BLaER1 (cell line): ENCODE data around the gene LAPTM4A.
A peak's percentile ranks its signal among the peaks of the same experiment; 100 is the strongest.

Source experiments
- H3K27ac ChIP-seq: shearing (Covaris generic); formaldehyde crosslinking; 2 replicates; pipeline ENCODE4 v1.8.1; 2022
- H3K27me3 ChIP-seq: shearing (Covaris generic); formaldehyde crosslinking; 2 replicates; pipeline ENCODE4 v1.8.1; 2022
- H3K36me3 ChIP-seq: shearing (Covaris generic); formaldehyde crosslinking; 2 replicates; pipeline ENCODE4 v1.8.1; 2022
- H3K4me1 ChIP-seq: shearing (Covaris generic); formaldehyde crosslinking; 2 replicates; pipeline ENCODE4 v1.8.1; 2022
- H3K4me2 ChIP-seq: shearing (Covaris generic); formaldehyde crosslinking; 2 replicates; pipeline ENCODE4 v1.8.1; 2022
- H3K4me3 ChIP-seq: shearing (Covaris generic); formaldehyde crosslinking; 2 replicates; pipeline ENCODE4 v1.8.1; 2022
- H3K9ac ChIP-seq: shearing (Covaris generic); formaldehyde crosslinking; 2 replicates; pipeline ENCODE4 v1.8.1; 2022
- H3K9me3 ChIP-seq: shearing (Covaris generic); formaldehyde crosslinking; 2 replicates; pipeline ENCODE4 v1.8.1; 2022
- H4K20me1 ChIP-seq: shearing (Covaris generic); formaldehyde crosslinking; 2 replicates; pipeline ENCODE4 v1.8.1; 2022
- Cebpa-rat ChIP-seq: shearing (Covaris generic); IDR thresholded peaks from 2 replicates; pipeline ENCODE4 v1.8.1; 2022

Gene LAPTM4A

GRCh38 chr2:20012032-20012281, 39.5 kb downstream of the LAPTM4A start:
- no peak overlapping the region for H3K9ac ChIP-seq
- H3K4me3 ChIP-seq: peak overlapping the region; percentile 61

GRCh38 chr2:20011276-20012031, 40.0 kb downstream of the LAPTM4A start:
- Histone ChIP-seq H4K20me1 (0 out of 2 replicates have a peak, but pooled peaks cover 12% of the 10 kb centered on the region), H3K4me3 (no peak overlapping the region), H3K27me3 (peaks cover 50% of the 10 kb centered on the region), H3K4me2 (no peak overlapping the region), H3K27ac (no peak overlapping the region), H3K9me3 (peaks cover 19% of the 10 kb centered on the region), H3K4me1 (peaks cover 15% of the 10 kb centered on the region), H3K9ac (no peak overlapping the region), H3K36me3 (no peaks in the 10 kb centered on the region)
- TF ChIP-seq Cebpa-rat: no peak

More at GRCh38 chr2:20012032-20012281, 39.5 kb downstream of the LAPTM4A start:
- Histone ChIP-seq H3K36me3 (no peaks in the 10 kb centered on the region), H3K27me3 (peaks cover 50% of the 10 kb centered on the region), H3K4me1 (peaks cover 15% of the 10 kb centered on the region), H3K4me2 (peak overlapping the region; percentile 79), H3K9me3 (peaks cover 19% of the 10 kb centered on the region), H4K20me1 (0 out of 2 replicates have a peak, but pooled peaks cover 12% of the 10 kb centered on the region), H3K27ac (no peak overlapping the region)
- TF ChIP-seq Cebpa-rat: no peak

GRCh38 chr2:20008703-20009102, 42.7 kb downstream of the LAPTM4A start:
- no peak for TF ChIP-seq Cebpa-rat
- no peak overlapping the region for H3K27ac ChIP-seq
- H3K9me3 ChIP-seq: peaks cover 6% of the 10 kb centered on the region
- H3K4me2 ChIP-seq: no peak overlapping the region
- H3K36me3 ChIP-seq: no peaks in the 10 kb centered on the region
- H3K9ac ChIP-seq: no peak overlapping the region
- no peak overlapping the region for H3K4me3 ChIP-seq
- H3K27me3 ChIP-seq: peaks cover 37% of the 10 kb centered on the region
- peaks cover 15% of the 10 kb centered on the region for H3K4me1 ChIP-seq
- H4K20me1 ChIP-seq: 0 out of 2 replicates have a peak, but pooled peaks cover 12% of the 10 kb centered on the region

GRCh38 chr2:20005891-20006470, 45.4 kb downstream of the LAPTM4A start:
- Histone ChIP-seq H3K27ac (no peak overlapping the region), H3K4me3 (no peak overlapping the region), H3K4me1 (no peaks in the 10 kb centered on the region), H3K36me3 (no peaks in the 10 kb centered on the region), H3K4me2 (no peak overlapping the region), H3K27me3 (peaks cover 10% of the 10 kb centered on the region), H4K20me1 (no peaks in the 10 kb centered on the region), H3K9ac (no peak overlapping the region), H3K9me3 (no peaks in the 10 kb centered on the region)
- no peak for TF ChIP-seq Cebpa-rat

- TF ChIP-seq Cebpa-rat: no peak
- Histone ChIP-seq H3K9me3 (no peaks in the 10 kb centered on the region), H3K4me1 (no peaks in the 10 kb centered on the region)
Observed at GRCh38 chr2:20005067-20005627, 46.3 kb downstream of the LAPTM4A start.

GRCh38 chr2:20001361-20001863, 50.0 kb downstream of the LAPTM4A start:
- no peaks in the 10 kb centered on the region for H3K36me3 ChIP-seq
- H3K9me3 ChIP-seq: no peaks in the 10 kb centered on the region
- H3K4me3 ChIP-seq: no peak overlapping the region
- no peaks in the 10 kb centered on the region for H3K27me3 ChIP-seq
- no peak overlapping the region for H3K27ac ChIP-seq
- no peak overlapping the region for H3K9ac ChIP-seq
- no peaks in the 10 kb centered on the region for H4K20me1 ChIP-seq
- H3K4me2 ChIP-seq: no peak overlapping the region
- no peaks in the 10 kb centered on the region for H3K4me1 ChIP-seq
- no peak for TF ChIP-seq Cebpa-rat

More at GRCh38 chr2:20005067-20005627, 46.3 kb downstream of the LAPTM4A start:
- H3K27ac ChIP-seq: no peak overlapping the region
- no peak overlapping the region for H3K4me2 ChIP-seq
- H3K27me3 ChIP-seq: peaks cover 1% of the 10 kb centered on the region
- no peaks in the 10 kb centered on the region for H3K36me3 ChIP-seq
- H4K20me1 ChIP-seq: no peaks in the 10 kb centered on the region
- H3K9ac ChIP-seq: no peak overlapping the region
- no peak overlapping the region for H3K4me3 ChIP-seq

GRCh38 chr2:19993731-19994130, 57.7 kb downstream of the LAPTM4A start:
- H3K9ac ChIP-seq: no peak overlapping the region
- H3K4me2 ChIP-seq: no peak overlapping the region
- no peaks in the 10 kb centered on the region for H4K20me1 ChIP-seq
- H3K4me3 ChIP-seq: no peak overlapping the region
- TF ChIP-seq Cebpa-rat: no peak
- no peak overlapping the region for H3K27ac ChIP-seq
- peaks cover 16% of the 10 kb centered on the region for H3K9me3 ChIP-seq
- peaks cover 24% of the 10 kb centered on the region for H3K27me3 ChIP-seq
- no peaks in the 10 kb centered on the region for H3K4me1 ChIP-seq
- no peaks in the 10 kb centered on the region for H3K36me3 ChIP-seq

GRCh38 chr2:19991895-19992294, 59.5 kb downstream of the LAPTM4A start:
- TF ChIP-seq Cebpa-rat: no peak
- Histone ChIP-seq H3K4me2 (no peak overlapping the region), H3K4me1 (no peaks in the 10 kb centered on the region), H3K9ac (no peak overlapping the region), H4K20me1 (no peaks in the 10 kb centered on the region), H3K27ac (no peak overlapping the region), H3K27me3 (peaks cover 24% of the 10 kb centered on the region), H3K9me3 (peaks cover 16% of the 10 kb centered on the region), H3K36me3 (no peaks in the 10 kb centered on the region), H3K4me3 (no peak overlapping the region)

- Histone ChIP-seq H3K4me2 (no peak overlapping the region), H3K4me1 (no peaks in the 10 kb centered on the region), H3K36me3 (no peaks in the 10 kb centered on the region), H4K20me1 (no peaks in the 10 kb centered on the region), H3K4me3 (peak overlapping the region; percentile 41), H3K27ac (no peak overlapping the region), H3K27me3 (peaks cover 24% of the 10 kb centered on the region), H3K9ac (no peak overlapping the region), H3K9me3 (peaks cover 16% of the 10 kb centered on the region)
- TF ChIP-seq Cebpa-rat: no peak
Observed at GRCh38 chr2:19990416-19990728, 61.1 kb downstream of the LAPTM4A start.
